Activated CD4-positive, alpha-beta T cell treated with anti-CD3 and anti-CD28 coated beads for 4 hours (primary cell): Measurements from ENCODE around the gene SPACA7.

ENCODE experiments used
- DNase-seq, 2 donors: peaks; one replicate each; pipeline ENCODE4 v3.0.0-alpha.2; 2020

The SPACA7 gene, protein sequence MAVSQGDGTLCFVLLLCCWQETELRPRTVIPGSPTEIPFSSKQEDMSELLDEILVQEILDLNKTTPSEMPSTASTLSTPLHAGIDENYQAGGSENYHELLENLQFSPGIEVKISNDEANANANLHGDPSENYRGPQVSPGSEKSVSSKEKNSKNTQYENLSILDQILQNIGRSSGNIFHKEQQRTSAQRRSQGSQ

DNA sequence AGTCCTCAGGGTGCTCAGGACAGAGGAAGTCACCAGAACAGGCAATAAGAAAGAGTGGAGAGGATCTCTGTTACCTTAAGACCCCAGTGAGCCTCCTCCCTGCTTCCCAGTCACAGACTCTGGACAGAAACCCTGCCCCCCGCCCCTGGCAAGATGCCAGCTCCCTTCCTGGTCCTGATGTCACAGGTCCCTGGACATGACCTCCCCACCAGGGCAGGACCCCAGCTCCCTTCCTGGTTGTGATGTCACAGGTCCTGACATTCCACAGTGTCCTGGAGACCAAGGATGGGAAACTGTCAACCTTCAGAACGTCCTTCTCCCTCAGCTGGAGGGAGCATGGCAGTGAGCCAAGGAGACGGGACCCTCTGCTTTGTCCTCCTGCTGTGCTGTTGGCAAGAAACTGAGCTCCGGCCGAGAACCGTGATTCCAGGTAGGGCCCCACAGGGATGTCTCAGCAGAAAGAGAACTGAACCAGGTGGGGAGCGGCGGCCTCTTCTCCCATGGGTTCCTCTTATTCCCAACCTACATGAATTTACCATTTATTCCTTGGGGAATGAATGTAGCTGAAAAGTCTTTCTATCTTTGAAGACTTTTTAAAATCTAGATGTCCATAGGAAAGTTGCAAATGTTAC is at the start of gene SPACA7:
Gene SPACA7 (plus strand): TSS at position 306 of the 632 bp plus-strand sequence. CDS start 31 bp downstream, at position 337.
- no peak for DNase-seq

DNA sequence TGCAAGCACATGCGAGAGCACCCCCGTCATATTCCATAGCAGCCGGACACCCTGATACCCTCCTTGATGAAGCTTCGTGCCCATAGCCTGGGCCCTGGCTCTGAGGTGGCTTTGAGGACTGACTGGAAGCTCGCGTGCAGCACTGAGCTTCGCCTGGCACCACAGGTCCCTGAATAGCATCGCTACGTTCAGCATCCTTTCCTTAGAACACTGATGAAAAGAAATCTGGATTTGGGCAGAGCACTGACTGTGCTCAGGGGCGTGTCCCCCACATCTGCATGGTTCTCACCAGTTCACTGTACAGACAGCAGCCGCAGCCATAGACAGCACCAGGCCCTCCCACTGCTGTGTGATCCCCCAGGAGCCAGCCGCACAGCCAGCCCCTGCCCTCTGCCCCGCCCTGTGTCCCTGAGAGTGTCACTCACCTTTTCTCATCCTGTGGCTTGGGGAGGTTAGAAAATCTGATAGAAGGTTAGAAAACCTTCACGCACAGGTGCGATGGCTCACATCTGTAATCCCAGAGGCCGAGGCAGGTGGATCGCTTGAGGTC is 49.3 kb upstream of the SPACA7 start:
- no peak for DNase-seq

- no peak for DNase-seq
These were observed 47.2 kb upstream of the SPACA7 start for GRCh38 chr13:112328936-112329335.

- DNase-seq: no peak
These were observed 46.8 kb upstream of the SPACA7 start for GRCh38 chr13:112329376-112329775.

GRCh38 chr13:112330066-112330465 is 46.1 kb upstream of the SPACA7 start:
- DNase-seq: no peak

- DNase-seq: no peak
These were observed 45.4 kb upstream of the SPACA7 start for GRCh38 chr13:112330479-112331381.

GRCh38 chr13:112331675-112332074 is 44.5 kb upstream of the SPACA7 start:
- DNase-seq: no peak

DNA sequence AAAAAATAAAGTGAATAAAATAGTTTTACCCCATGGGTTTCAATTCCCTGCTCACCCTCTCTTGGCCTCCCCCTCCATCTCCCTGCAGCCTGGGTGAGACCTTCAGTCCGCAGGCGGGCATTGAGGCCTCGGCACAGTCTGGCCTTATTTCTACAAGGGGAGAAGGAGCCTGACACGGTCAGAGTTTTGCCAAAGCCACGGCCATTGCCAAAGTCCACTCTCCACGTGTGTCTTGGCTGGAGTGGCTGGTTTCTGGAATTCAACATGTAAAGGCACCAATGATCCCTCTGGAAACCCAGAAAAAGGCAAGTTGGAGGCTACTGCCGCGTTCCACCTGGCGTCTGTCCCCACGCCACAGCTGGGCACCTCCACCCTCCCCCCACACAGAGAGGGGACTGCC is 43.4 kb upstream of the SPACA7 start:
- no peak for DNase-seq

DNA sequence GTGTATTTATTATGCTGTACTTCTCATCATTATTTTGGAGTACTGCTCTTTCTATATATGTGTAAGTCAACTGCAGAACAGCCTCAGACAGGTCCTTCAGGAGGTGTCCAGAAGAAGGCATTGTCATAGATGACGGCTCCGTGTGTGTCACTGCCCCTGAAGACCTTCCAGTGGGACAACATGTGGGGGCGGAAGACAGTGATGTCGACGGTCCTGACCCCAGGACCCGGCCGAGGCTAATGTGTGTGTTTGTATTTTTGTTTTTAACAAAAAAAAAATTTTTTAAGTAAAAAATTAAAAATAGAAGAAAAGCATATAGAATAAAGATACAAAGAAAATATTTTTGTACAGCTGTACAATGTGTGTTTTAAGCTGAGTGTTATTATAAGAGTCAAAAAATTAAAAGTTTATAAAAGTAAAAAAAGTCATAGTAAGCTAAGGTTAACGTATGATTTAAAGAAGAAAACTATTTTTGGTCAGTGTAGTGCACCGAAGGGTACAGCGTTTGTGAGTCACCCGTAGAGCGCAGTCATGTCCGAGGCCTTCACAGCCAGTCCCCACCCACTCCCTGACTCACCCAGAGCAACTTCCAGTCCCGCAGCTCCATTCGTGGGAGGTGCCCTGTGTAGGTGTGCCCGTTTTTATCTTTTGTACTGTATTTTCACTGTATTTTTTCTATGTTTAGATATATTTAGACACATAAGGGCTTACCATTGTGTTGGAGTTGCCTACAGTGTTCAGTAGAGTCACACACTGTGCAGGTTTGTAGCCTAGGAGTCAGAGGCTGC is 42.2 kb upstream of the SPACA7 start:
- no peak for DNase-seq

- no peak for DNase-seq
These were observed 41.0 kb upstream of the SPACA7 start for GRCh38 chr13:112335135-112335534.

GRCh38 chr13:112341446-112341845 is 34.7 kb upstream of the SPACA7 start:
- no peak for DNase-seq

DNA sequence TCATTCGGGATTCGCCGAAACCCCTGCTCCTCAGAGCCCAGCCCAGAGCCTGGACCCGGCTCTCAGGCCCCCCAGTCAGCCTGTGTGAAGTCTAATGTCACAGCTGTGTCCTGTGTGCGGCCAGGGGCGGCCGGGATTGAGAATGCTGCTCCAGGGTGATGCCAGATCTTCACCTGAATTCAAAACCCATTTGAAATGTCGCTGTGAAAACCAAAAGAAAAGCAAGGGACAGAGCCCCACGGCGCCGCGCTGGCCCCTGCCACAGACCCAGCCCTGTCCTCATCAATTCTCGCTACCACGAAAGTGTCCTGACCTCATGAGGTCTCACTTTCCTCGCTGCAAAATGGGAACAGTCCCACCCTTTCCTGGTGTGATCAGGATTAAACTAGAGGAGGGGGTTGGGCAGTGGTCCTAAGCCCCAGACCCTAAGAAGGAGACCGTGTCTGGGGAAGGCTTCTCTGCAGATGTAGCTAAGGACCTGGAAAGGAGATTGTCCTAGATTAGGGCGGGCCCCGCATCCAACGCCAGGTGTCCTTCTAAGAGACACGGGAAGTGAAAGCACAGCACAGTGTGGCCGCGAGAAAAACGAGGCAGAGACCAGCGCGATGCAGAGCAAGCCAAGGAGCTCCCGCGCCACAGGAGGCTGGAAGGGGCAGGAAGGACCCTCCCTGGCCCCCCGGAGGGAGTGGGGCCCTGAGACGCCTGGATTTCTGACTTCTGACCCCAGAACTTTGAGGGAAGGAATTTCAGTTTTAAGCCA is 34.0 kb upstream of the SPACA7 start:
- DNase-seq: no peak

GRCh38 chr13:112342841-112343361 is 33.3 kb upstream of the SPACA7 start:
- no peak for DNase-seq

- DNase-seq: no peak
These were observed 32.6 kb upstream of the SPACA7 start for GRCh38 chr13:112343591-112343990.

- DNase-seq: no peak
These were observed 30.4 kb upstream of the SPACA7 start for GRCh38 chr13:112345826-112346172.

- no peak for DNase-seq
These were observed 29.8 kb upstream of the SPACA7 start for GRCh38 chr13:112346173-112346898.

DNA sequence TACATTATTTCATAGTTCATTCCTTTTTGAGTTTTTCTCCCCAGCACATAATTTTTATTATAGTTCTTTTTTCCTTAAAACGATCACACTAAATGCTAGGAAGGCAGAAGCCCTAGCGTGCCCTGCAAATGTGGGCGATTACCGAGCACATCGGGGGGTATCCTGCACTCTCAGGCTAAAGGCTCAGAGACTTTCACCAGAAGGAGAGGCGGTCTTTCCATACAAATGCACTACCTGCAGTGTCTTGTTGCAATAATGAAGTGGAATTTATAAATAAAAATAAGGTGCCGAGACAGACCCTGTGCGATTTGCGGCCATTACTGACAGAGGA is 29.3 kb upstream of the SPACA7 start:
- DNase-seq: no peak

- no peak for DNase-seq
These were observed 28.2 kb upstream of the SPACA7 start for GRCh38 chr13:112347986-112348385.

DNA sequence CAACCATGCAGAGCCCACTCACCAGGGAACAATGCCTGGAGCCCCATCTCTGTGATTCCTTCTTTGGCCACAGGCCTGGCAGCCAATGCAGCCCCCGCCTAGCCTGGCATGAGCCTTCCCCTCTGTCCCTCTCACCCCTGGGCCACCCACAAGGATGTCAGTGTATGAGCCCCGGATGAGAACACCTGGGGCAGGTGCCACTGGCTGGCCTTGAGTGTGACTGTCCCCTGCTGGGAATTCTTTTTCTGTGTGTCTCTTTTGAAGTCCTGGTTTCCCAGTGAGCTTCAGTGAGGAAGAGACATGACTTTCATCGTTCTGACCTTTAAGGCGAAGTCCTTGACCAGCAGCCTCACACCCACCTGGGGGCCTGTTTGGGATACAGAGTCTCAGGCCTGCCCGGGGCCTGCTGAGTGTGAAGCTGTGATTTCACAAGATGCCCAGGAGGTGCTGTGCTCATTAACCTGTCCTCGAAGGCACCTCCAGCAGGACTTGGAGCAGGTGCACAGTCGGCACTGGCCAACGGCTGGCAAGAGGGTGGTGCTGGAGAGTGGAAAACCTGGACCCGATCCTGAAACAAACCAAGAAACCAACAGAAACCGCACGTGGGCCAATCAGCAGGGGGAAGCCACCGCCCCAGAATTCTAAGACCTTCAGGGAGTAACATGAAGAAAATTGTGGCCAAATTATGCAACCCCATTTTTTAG is 27.4 kb upstream of the SPACA7 start:
- DNase-seq: no peak

DNA sequence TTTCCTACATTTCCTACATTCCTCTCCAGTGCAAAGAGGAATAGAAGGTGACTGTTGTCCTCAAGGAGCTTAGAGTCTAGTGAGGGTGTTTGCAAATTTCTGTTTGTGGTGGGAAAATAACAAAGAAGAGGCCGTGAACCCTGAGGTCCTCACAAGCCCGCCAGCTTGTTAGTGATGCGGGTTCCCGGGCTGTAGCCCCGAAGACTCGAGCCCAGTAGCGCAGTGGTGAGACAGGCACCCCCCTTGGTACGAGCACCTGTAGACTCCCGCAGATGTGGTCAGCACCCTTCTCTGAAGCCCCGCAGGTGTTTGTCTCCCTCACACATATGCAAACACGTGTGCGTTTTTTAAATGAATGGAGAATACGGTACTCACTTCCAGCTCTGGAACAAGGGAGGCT is 26.5 kb upstream of the SPACA7 start:
- DNase-seq: no peak

GRCh38 chr13:112350300-112350699 is 25.9 kb upstream of the SPACA7 start:
- DNase-seq: no peak
